ENCODE measurements around the gene CALY.

DNA sequence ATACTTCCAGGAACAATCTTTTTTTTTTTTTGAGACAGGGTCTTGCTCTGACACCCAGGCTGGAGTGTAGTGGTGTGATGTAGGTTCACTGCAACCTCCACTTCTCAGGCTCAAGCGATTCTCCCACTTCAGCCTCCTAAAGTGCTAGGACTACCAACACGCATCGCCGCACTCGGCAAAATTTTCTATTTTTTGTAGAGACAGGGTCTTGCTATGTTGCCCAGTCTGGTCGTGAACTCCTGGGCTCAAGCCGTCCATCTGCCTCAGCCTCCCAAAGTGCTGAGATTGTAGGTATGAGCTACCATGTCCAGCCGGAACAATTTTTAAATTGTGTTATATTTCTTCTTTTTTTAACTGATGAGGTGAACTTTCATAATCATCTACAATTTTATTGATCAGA is 25.9 kb downstream of the CALY start:
- TF ChIP-seq, protein P1, sequence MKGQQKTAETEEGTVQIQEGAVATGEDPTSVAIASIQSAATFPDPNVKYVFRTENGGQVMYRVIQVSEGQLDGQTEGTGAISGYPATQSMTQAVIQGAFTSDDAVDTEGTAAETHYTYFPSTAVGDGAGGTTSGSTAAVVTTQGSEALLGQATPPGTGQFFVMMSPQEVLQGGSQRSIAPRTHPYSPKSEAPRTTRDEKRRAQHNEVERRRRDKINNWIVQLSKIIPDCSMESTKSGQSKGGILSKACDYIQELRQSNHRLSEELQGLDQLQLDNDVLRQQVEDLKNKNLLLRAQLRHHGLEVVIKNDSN (IDR thresholded peaks at IDR 0.05), result no peak
- TF ChIP-seq EP300 (IDR thresholded peaks at IDR 0.05; ENCODE audit: borderline replicate concordance) (no peak), REST (IDR thresholded peaks at IDR 0.05; ENCODE audit: low read depth) (no peak), TAF1 (IDR thresholded peaks at IDR 0.05; ENCODE audit: low read depth) (no peak), CREB1 (IDR thresholded peaks at IDR 0.05; ENCODE audit: low read depth) (no peak), ZBTB7A (IDR thresholded peaks at IDR 0.05; ENCODE audit: low read depth) (no peak)
